ENCODE results near the gene PGM3. TPM values are rescaled to one million over a fixed set of nuclear protein-coding genes. Genes with fewer than 3 reads are reported as not detected.

Gene PGM3
- polyA plus RNA-seq, 2 of the 4 experiments (the other 2 are of a cell fraction) = 37.3 to 51.7 TPM

DNA sequence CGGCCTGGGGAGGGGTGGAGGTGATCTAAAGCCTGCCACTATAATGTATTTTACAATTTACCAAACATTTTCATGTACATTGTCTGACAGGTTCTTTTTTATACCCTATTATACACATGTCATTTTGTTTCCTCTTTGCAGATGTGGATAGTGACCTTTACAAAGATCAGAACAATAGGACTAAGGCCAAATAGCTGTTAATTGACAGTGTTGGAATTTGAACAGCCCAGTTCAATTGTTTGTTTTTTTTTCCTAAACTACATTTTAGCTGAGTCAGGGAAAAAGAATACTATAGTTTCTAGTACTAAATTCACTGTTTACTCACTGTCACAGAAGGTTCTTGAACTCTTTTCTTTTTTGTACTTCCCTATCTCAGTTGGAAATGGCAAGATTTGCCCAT is 40.2 kb downstream of the PGM3 start:
- no peak for ATAC-seq
- ChIA-PET CTCF (no interaction called here), POLR2A (no interaction called here)
- no peaks in the 10 kb centered on the region for H3K4me1 ChIP-seq
- no peak for DNase-seq (ENCODE audit: low read depth in 1 of 2, low spot score in 1 of 2)
- no peak for FAIRE-seq
- H3K27ac ChIP-seq = no peak overlapping the region
- WGBS (ENCODE audit: missing lambda C conversion rate) = 86% methylated on average over 1 of the region's 1 CpG
- H3K4me3 ChIP-seq = no peak overlapping the region
- no peak overlapping the region for H3K4me2 ChIP-seq
- no peaks in the 10 kb centered on the region for H3K9me3 ChIP-seq
- no peak for TF ChIP-seq ELK1 (IDR thresholded peaks at IDR 0.05; ENCODE audit: low read depth, low read length)
- TF ChIP-seq HOXA7 (CRISPR knock-in tag; IDR thresholded peaks at IDR 0.05) = no peak
- TF ChIP-seq EP300 (IDR thresholded peaks at IDR 0.05) = no peak
- TF ChIP-seq MAFK (IDR thresholded peaks at IDR 0.05; ENCODE audit: partially characterized antibody) = peak; percentile 92

GRCh38 chr6:83151114-83151513 is 42.0 kb downstream of the PGM3 start:
- Histone ChIP-seq H3K9me3 (no peaks in the 10 kb centered on the region), H3K4me1 (no peaks in the 10 kb centered on the region), H3K27ac (no peak overlapping the region), H3K4me3 (no peak overlapping the region), H3K4me2 (no peak overlapping the region)
- TF ChIP-seq SREBF2 (IDR thresholded peaks at IDR 0.05) (no peak), ZC3H11A (IDR thresholded peaks at IDR 0.05) (no peak), FOSL2 (IDR thresholded peaks at IDR 0.05) (no peak), FOSL2 (CRISPR knock-in tag; IDR thresholded peaks at IDR 0.05) (no peak), CTCF (IDR thresholded peaks at IDR 0.05) (no peak), NFE2L2 (conservative IDR thresholded peaks at IDR 0.05; ENCODE audit: low read length) (no peak), CHD2 (IDR thresholded peaks at IDR 0.05; ENCODE audit: low read length, partially characterized antibody) (no peak), RFX5 (IDR thresholded peaks at IDR 0.05) (no peak)
- TF ChIP-seq, protein P1, sequence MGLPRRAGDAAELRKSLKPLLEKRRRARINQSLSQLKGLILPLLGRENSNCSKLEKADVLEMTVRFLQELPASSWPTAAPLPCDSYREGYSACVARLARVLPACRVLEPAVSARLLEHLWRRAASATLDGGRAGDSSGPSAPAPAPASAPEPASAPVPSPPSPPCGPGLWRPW (IDR thresholded peaks at IDR 0.05) = no peak
- TF ChIP-seq, protein P2, sequence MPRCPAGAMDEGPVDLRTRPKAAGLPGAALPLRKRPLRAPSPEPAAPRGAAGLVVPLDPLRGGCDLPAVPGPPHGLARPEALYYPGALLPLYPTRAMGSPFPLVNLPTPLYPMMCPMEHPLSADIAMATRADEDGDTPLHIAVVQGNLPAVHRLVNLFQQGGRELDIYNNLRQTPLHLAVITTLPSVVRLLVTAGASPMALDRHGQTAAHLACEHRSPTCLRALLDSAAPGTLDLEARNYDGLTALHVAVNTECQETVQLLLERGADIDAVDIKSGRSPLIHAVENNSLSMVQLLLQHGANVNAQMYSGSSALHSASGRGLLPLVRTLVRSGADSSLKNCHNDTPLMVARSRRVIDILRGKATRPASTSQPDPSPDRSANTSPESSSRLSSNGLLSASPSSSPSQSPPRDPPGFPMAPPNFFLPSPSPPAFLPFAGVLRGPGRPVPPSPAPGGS (IDR thresholded peaks at IDR 0.05) = no peak
- TF ChIP-seq, protein P3, sequence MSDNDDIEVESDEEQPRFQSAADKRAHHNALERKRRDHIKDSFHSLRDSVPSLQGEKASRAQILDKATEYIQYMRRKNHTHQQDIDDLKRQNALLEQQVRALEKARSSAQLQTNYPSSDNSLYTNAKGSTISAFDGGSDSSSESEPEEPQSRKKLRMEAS (IDR thresholded peaks at IDR 0.05) = no peak
- TF ChIP-seq, protein P4, sequence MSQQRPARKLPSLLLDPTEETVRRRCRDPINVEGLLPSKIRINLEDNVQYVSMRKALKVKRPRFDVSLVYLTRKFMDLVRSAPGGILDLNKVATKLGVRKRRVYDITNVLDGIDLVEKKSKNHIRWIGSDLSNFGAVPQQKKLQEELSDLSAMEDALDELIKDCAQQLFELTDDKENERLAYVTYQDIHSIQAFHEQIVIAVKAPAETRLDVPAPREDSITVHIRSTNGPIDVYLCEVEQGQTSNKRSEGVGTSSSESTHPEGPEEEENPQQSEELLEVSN (IDR thresholded peaks at IDR 0.05; ENCODE audit: borderline replicate concordance, low read depth) = no peak
- ChIA-PET CTCF (interaction anchor here (1.3 kb wide), 1 partner anchor 22 kb away, joined by 3 read pairs; no protein-coding TSS in a partner anchor), POLR2A (no interaction called here)
- no peak for ATAC-seq
- WGBS (ENCODE audit: missing lambda C conversion rate) = 94% methylated on average over 2 of the region's 2 CpGs
- DNase-seq (ENCODE audit: low read depth in 1 of 2, low spot score in 1 of 2) = no peak
- no peak for FAIRE-seq

GRCh38 chr6:83138758-83139157 is 54.3 kb downstream of the PGM3 start:
- POLR2A ChIA-PET = no interaction called here
- FAIRE-seq (no peak), ATAC-seq (no peak), DNase-seq (ENCODE audit: low read depth in 1 of 2, low spot score in 1 of 2) (no peak)
- Histone ChIP-seq H3K4me3 (no peak overlapping the region), H3K9me3 (no peaks in the 10 kb centered on the region), H3K4me1 (no peaks in the 10 kb centered on the region), H3K4me2 (no peak overlapping the region), H3K27ac (no peak overlapping the region)
- no peak for TF ChIP-seq HOXA7 (CRISPR knock-in tag; IDR thresholded peaks at IDR 0.05)
- TF ChIP-seq ZC3H11A (IDR thresholded peaks at IDR 0.05) = no peak
- TF ChIP-seq EP300 (IDR thresholded peaks at IDR 0.05) = no peak
- no peak for TF ChIP-seq FOXS1 (CRISPR knock-in tag; IDR thresholded peaks at IDR 0.05)
- no peak for TF ChIP-seq TP53 (CRISPR knock-in tag; IDR thresholded peaks at IDR 0.05)
- no peak for TF ChIP-seq GATA3 (IDR thresholded peaks at IDR 0.05; ENCODE audit: borderline replicate concordance)
- no peak for TF ChIP-seq HMGXB4 (CRISPR knock-in tag; IDR thresholded peaks at IDR 0.05; ENCODE audit: borderline replicate concordance)
- no peak for TF ChIP-seq ZFP36 (IDR thresholded peaks at IDR 0.05; ENCODE audit: borderline replicate concordance, partially characterized antibody)
- TF ChIP-seq ZSCAN20 (CRISPR knock-in tag; IDR thresholded peaks at IDR 0.05) = no peak
- TF ChIP-seq ESRRA (IDR thresholded peaks at IDR 0.05; ENCODE audit: borderline replicate concordance, low read length) = no peak
- no peak for TF ChIP-seq CBX2 (IDR thresholded peaks at IDR 0.05; ENCODE audit: borderline replicate concordance, low read depth)
- TF ChIP-seq MYC (IDR thresholded peaks at IDR 0.05; ENCODE audit: borderline replicate concordance, low read length) = no peak
- no peak for TF ChIP-seq JUNB (IDR thresholded peaks at IDR 0.05)
- no peak for TF ChIP-seq POLR2A (IDR thresholded peaks at IDR 0.05; ENCODE audit: low read length)
- TF ChIP-seq FOSB (CRISPR knock-in tag; IDR thresholded peaks at IDR 0.05) = no peak
- CTCF ChIA-PET = no interaction called here
- WGBS (ENCODE audit: missing lambda C conversion rate) = 70% methylated on average over 3 of the region's 3 CpGs
